ENCODE measurements around the gene BNIP5.

The BNIP5 gene

DNA sequence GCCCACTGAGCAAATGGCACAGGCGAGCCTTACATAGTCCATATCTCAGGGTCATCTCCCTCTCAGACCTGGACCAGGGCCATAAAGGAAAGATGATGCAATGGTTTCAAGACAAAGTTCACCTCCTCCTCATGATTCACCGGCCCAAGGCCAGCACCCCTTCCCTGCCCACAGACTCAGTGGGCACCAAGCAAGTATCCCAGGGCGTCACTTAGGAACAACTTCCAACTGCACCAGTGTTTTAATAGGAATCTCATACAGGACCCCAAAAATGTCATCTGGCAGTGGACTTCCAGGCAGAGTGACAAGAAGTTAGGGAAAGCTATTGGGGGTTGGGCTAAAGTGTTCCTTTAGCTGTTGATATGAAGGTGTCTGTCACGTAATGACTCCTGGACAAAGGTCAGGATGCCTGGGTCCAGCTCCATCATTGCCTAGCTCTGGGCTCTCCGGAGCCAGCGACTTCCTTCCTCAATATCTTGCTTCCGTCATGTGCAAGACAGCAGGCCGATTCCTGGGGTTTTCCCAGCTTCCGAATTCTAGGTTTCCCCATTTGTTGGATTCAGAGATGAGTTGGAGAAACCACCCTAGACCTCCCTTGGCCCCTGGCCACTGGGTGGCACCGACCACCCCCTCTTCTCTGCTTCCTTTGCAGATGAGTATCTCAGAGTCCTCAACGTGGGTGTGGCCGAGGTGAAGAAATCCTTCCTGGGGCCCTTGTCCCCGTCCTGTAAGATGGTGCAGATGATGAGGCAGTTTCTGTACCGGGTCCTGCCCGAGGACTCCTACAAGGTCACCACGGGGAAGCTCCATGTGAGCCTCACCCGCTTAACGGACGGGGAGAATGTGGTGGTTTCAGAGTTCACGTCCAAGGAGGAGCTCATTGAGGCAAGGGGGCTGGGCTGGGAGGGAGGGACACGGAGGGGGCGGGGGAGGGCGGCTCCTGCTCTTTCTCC lies 45.7 kb downstream of the BNIP5 start:
- DNase-seq: peak; percentile 65

DNA sequence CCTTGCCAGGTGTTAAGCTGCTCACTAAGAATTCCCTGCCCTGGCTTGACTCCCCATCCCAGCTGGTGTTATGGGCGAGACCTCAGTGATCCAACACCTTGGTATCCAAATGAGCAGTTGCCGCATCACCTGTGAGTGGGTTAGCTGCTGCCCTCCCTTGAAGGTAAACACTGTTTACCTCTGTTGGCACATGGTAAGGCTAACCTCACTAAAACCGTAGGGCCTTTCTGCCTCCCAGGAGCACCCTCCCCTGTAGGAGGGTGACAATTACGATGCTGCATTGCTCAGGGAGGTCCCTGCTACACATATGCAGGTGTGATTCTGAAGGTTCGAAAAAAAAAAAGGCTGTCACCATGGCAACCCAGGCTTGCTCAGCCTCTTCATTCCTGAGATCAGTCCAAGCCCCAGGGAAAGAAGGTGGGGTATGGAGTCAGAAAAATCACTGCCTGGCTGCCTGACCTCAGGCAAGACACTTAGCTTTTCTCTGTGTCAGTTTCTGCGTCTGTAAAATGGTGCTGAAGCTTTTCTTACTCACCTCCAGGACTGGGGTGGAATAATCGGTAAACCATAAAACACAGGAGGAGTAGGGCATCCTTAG lies 47.3 kb downstream of the BNIP5 start:
- DNase-seq: no peak

DNA sequence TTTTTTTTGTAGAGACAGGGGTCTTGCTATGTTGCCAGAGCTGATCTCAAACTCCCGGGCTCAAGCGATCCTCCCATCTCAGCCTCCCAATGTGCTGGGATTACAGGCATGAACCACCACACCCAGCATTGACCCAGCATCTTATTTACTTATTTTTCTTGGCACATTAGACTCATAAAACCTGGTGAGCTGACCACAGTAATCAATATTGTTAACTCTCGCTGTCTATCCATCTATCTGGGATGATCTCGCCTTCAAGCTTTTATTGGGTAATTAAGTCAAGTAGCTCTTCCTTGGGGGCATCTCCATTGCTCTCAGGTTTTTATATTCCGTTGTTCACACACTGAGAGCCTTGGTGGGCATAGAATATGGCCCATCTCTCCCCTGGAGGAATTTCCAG lies 49.8 kb downstream of the BNIP5 start:
- DNase-seq: no peak

DNA sequence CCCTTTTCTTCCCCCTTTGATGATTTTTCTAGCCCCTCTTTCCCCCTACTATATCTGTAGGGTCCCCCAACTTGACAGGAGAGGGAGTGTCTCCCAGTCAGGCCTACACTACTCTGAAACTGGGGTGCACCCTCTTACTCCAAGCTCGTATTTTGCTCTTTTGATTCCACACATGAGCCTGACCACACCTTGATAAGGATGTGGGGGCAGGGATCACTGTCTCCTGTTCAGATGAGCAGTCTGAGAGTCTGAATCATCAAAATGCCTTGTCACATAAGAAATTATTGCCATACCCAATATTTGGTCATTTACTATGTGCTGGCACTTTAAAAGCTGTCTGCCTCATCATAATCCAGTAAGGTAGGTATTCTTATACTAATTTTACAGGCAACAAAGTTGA lies 50.9 kb downstream of the BNIP5 start:
- no peak for DNase-seq

DNA sequence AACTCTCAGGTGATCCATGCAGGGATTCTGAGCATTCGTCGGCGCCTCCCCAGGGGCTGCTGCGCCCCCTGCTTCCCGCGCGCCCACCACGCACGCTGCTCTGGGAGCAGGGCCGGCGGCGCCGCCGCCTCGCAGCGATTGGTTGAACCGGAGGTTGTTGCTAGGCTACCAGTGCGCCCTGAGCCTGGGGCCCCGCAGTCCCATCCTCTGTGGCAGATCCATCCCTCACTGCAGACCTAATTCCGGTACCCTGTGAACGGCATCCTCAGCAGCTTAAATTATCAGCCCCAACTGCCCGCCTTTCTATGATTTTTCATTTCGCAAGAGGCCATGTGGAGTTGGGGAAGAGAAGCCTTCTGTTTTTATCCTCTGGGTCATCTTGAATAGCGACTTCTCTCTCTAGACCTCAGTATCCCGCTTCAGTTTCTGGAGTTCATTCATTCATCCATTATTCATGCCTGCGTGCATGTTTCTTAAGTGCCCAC lies 51.5 kb downstream of the BNIP5 start:
- DNase-seq: peak; percentile 76

DNA sequence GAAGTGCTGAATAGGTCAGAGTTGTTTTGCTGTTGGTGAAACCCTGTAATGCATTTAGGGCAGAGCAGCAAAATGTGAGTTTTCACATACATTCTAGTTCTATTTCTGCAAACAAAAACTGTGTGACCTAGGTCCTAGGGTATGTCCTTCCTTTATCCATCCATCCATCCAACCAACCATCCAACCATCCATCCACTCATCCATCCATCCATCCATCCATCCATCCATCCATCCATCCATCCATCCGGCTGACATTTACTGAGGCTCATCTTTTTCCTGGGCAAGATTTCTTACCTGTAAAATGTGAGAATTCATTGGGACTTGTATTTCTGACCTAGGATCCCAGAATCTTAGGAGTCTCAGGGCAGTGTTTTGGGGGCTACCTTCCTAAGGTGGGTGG lies 52.3 kb downstream of the BNIP5 start:
- DNase-seq: no peak

DNA sequence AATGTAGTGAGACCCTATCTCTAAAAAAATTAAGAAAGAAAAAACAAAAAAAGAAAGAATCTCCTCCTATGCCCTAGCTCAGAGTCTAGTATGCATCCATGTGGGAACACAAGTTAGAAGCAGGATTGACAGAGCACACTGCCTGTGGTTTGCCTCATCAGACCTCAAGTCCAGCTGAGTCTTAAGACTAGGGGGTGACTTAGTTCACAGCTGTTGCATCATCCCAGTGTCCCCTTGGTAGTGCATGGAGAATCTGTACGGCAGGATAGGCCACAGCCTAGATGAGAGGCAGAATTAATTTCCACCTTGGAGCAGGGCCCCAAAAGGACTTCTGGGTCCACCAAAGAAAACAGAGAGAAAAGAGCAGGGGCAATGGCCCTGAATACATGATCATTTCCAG lies 53.1 kb downstream of the BNIP5 start:
- DNase-seq: peak; percentile 87

DNA sequence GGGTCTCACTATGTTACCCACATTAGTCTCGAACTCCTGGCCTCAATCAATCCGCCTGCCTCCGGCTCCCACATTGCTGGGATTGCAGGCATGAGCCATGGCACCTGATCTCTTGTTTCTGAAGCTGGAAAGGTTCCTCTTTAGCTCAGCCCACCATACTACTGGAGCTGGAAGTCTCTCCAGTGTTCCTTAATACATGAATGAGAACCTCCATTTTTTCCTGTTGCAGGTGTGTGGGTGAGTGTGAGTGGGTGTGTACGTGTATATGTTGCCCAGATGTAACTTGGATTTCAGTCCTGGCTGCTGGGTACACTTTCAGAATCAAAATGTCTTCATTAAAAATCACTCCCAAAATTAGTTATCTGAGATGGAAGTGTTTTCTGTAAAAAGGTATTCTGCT lies 55.7 kb downstream of the BNIP5 start:
- DNase-seq: no peak

DNA sequence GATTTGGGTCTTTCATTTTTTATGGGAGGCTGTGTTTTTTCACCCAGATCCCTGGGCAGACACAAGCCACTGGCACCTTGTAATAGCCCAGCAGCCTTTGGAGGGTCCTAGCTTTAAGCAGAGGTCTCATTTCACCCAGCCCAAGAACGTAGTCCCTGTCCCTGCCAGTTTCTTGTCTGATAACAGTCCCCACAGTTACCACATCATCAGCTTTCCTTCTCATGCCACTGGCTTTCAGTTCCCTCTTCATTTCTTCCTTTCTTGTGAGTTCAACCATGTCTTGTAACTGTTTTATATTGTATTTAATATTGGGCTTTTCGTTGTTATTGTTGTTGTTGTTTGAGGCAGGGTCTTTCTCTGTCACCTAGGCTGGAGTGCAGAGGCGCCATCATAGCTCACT lies 56.2 kb downstream of the BNIP5 start:
- peak; percentile 85 for DNase-seq

DNA sequence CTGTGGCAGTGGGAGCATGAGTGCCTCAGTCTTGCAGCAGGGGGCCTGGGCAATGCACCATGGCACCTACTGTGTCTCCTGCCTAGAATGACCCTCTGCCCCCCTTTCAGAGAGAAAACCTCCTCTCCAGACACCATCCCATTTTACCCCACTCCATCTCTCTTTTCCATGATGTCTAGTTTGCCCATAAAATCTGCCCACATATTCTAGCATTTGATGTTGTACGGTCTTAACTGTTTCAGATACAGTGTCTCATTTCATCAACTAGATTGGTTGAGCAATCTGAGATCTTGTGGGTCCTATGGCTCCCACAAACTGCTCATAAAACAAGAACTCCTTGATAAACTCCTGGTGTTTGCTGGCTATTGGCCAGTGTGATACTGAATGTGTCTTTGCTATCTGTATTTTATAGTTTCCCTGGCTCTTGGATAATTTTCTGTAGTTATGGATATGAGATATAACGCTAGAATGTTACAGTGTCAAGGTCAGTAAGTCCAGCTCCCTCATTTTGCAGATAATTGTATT lies 58.7 kb downstream of the BNIP5 start:
- peak; percentile 27 for DNase-seq

DNA sequence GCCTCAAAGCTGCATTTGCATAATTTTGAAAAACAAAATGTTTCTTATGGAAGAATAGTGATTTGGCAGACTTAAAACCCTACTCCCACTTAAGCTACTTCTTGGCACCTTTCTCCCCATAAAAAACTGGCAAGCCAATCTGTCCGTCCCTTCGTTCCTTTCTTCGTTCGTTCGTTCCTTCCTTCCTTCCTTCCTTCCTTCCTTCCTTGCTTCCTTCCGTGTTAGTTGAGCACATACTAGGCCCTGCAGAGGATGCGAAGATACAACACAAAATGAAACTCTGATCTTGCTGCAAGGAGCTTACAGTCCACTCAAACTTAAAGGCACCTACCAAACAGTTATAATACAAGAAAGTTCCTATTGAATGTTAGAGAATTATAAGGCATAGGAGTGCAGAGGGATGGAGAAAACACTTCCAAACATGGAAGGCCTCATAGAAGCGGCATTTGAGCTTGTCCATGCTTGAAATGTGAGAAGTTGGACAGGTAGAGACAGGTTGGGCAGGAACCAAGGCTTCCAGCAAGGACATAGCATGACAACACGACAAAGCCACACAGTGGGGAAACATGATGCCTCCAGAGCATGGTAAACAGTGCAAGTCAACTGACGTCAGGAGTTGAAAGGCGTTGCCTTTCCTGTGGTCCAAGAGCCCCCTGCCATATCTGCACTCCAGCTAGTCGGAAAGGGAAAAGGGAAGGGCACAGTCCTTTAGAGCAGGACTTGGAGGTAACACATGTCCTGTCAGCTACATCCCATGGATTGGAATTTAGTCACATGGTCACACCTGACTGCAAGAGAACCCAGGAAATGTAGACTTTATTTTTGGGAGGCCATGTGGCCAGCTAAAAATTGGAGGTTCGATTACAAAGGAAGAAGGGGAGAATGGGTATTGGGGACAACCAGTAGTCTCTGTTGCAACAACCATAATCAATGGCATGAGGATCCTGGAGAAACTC lies 59.8 kb downstream of the BNIP5 start:
- DNase-seq: no peak

DNA sequence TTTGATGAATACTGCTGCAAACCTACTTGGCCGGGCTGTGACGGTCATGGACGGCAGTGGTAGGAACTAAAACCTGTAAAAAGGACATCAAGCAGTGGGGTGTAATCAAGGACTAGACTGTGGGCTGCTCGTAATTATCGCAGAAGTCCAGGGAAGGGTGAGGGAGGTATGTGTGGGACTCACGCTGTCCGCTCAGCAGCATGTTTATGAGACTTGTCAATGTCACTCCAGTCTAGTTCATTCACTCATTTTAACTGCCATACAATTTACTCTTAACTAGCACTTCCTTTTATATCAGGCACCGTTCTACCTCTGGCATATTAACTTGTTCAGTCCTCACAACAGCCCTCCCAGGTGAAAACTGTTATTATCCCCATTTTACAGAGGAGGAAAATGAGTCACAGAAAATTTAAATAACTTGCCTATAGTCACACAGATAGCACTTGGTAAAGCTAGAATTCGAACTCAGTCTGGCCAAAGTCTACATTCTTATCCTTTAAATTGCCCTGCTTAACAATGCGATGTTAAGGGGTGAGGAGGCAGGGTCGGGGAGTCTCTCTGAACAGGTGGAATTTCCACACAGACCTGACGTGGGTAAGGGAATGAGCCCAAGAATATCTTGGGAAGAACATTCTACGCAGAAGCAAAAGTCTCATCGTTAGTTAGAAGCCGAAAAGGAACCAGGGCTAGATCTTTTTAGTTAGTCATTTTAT lies 62.7 kb downstream of the BNIP5 start:
- no peak for DNase-seq

DNA sequence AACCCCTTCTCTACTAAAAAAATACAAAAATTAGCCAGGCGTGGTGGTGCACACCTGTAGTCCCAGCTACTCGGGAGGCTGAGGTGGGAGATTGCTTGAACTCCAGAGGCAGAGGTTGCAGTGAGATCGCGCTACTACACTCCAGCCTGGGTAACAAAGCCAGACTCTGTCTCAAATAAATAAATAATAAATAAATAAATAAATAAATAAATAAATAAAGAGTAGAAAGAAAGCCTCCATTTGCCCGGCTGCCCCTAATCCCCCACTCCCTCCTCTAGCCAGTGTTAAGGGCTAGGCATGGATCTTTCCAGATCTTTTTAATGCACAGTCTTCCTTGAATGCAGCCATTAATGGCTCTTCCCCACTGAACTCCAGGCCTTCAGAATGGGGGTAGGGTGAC lies 63.6 kb downstream of the BNIP5 start:
- no peak for DNase-seq

DNA sequence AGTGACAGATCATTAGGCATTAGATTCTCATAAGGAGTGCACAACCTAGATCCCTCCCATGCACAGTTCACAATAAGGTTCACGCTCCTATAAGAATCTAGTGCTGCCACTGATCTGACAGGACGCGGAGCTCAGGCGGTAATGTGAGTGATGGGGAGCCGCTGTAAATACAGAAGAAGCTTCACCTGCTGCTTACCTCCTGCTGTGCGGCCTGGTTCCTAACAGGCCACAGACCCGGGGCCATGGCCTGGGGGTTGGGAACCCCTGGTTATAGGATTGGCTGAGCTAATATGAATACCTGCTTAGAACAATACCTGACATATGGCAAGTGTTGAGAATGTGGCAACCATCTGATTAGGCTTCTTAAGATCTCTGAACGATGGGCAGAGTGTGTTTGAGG lies 64.5 kb downstream of the BNIP5 start:
- no peak for DNase-seq

DNA sequence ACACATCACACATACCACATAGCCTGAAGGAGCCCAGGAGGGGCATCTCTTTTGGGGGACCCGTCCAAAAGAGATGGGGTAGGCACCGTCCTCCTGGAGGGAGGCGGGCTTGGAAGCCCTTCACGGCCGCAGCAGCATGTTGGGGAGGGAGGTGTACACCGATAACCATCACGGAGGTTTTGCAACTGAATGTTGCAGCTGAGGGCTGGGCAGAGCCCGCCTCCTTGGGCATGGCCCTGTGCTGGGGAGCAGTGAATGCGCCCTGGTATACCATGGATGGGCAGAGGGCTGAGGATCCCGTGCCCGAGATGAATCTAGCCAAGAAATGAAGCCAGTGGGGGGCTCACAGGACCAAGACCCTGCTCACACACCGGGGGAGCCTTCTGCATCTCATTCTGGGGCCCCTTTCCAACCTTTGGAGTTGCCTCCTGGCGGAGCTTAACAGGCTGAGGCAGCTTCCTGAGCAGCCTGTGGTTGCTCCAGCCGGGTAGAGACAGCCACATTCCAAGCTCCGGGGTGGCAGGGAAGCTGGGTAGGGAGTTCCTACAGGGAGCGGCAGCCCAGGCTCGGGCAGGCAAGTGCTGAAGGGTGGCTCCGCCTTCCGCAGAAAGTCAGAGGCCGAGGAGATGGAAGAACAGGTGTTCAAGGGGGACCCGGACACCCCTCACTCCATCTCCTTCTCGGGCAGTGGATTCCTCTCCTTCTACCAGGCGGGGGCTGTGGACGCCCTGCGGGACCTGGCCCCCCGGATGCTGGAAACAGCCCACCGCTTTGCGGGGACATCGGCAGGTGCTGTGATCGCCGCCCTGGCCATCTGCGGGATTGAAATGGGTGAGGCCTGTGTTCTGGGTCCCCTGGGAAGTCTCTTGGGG lies 66.6 kb downstream of the BNIP5 start, which contains the start of gene PNPLA1:
PNPLA1 (plus strand) TSS at position 227 of the 872 bp plus-strand sequence; CDS start at position 627, 400 bp downstream.
- no peak for DNase-seq

DNA sequence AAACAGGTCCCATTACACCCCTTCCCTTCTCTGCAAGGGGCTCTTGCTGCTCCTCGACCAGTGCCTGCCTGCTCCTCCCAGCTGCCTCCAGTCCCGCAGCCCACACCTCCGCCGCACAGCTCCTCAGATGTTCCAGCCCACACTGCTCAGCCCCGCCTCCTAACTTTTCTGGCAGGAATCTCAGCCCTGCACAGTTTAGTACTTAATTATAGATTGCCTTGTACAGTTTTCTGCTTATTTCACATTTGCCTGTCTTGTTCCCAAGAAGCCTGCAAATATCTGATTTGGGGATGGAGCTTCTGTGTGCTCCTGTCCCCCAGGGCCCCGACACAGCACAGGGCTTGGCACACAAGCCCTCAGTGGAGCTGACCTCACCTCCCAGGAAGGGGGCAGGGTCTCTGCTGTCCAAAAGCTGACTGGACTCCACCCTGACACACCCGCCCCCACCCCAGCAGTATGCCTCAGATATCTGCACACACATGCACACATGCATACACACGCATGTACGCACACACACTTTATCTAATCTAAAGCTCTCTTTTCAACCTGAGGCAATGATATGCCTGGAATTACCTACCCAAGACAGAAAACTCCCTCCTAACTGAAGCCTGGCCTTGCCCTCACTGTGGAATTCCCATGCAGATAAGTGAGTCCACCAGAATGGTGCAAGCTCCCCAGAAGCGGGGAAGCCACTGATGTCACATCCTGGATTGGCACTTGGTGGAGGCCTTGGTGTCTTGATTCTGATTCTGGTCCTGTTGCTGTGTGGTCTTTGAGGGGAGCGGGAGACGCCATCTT lies 68.0 kb downstream of the BNIP5 start:
- DNase-seq: no peak

DNA sequence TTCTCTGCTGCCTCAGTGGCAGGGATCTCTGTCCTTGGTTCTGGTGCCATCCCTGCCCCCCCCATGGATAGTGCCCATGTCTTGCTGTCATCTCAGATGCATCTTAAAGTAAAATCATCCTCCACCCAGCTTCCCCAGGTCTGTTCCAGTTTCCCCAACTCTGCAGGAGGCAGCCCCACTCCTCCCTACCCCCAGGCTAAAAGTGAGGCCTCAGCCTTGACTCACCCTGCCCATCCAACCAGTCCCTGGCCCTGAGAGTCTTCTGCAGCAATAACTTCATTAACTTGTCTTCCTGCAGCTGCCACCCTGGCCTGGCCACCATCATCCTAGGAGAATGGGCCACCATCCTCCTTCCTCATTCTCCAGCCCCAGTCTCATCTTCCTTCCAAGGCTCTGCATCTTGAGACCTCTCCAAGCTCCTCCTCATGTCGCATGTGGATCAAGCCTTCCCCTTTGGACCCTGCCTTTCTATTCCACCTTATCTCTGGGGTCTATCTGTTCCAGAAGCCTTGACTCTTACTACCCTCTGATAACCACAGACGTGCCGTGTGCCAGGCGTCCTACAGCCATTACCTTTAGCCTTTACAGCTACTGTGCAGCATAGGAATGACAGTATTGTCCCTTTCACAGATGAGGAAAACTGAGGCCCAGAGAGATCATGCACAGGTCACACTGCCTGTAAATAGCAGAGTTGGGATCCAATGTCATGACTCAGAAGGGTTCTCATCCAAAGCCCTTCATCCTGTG lies 68.8 kb downstream of the BNIP5 start:
- DNase-seq: no peak

DNA sequence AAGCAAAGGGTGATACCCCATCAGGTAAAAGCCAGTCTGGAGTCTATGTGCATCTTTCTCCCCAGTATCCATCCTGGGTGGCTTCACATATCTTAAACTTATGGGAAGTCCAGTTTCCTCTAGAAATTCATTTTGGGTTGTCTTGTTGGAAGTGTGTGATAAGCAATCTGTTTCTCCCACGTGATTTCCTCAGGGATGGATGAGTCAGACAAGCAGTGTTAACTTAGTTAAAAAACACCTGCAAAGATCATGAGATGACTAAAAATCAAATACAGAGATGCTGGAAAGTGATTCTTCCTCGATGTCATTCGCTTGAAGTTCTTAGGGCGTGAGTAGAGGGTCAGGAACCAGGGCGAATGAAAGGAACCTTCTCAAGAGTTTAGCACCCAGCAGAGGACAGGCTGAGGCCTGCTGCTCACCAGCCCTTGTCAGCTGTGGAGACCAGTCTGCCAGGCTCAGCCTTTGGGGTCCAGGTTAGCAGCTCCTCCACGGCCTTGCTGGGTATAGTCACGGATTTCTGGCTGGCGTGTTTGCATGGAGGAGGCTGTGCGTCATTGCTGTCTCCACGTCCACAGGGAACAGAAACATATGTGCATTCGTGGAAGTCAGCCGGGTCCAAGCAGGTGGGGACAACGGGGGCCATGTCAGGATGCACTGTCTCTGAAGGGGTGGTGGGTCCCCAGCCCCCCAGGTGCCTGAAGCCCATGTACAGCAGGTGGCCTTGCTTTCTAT lies 69.6 kb downstream of the BNIP5 start:
- no peak for DNase-seq

Data from MV-4-11 (cell line).